GM12872 (cell line): Measurements from ENCODE around the gene C16orf78.

Experiments used
- TF ChIP-seq, protein P1 (sequence below): IDR thresholded peaks from 3 replicates; pipeline ENCODE4 v1.5.1; 2011; ENCODE audit warnings: low read depth, mild to moderate bottlenecking, low read length, moderate library complexity; ENCODE audit not compliant: insufficient read depth

The C16orf78 gene

DNA sequence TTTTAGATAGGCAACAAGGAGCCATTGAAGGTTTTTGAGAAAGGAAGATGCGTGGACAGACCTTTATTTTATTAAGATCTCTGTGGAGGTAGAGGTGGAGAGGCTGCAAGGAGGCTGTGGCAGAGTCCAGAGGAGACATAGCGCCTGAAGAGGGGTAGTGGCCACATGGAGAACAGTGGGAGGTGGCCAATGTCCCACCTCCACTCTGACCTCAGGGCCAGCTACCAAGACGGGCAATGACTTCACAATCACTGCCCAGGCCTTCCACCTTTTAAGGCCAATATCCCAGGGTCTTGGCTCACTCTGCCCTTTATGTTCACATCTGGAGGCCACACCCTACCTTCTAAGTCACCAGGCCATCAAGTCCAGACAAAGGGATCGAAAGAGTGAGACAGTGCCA is at the start of gene C16orf78:
C16orf78 (plus strand) TSS at position 301 of the 400 bp plus-strand sequence. CDS start 136 bp downstream, outside the sequence.
- TF ChIP-seq, protein P1, sequence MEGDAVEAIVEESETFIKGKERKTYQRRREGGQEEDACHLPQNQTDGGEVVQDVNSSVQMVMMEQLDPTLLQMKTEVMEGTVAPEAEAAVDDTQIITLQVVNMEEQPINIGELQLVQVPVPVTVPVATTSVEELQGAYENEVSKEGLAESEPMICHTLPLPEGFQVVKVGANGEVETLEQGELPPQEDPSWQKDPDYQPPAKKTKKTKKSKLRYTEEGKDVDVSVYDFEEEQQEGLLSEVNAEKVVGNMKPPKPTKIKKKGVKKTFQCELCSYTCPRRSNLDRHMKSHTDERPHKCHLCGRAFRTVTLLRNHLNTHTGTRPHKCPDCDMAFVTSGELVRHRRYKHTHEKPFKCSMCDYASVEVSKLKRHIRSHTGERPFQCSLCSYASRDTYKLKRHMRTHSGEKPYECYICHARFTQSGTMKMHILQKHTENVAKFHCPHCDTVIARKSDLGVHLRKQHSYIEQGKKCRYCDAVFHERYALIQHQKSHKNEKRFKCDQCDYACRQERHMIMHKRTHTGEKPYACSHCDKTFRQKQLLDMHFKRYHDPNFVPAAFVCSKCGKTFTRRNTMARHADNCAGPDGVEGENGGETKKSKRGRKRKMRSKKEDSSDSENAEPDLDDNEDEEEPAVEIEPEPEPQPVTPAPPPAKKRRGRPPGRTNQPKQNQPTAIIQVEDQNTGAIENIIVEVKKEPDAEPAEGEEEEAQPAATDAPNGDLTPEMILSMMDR: no peak

GRCh38 chr16:49324703-49325102 is 48.9 kb upstream of the C16orf78 start:
- TF ChIP-seq, protein P1: no peak

GRCh38 chr16:49327466-49327865 is 46.1 kb upstream of the C16orf78 start:
- TF ChIP-seq, protein P1: no peak

GRCh38 chr16:49328325-49328724 is 45.3 kb upstream of the C16orf78 start:
- TF ChIP-seq, protein P1: no peak

DNA sequence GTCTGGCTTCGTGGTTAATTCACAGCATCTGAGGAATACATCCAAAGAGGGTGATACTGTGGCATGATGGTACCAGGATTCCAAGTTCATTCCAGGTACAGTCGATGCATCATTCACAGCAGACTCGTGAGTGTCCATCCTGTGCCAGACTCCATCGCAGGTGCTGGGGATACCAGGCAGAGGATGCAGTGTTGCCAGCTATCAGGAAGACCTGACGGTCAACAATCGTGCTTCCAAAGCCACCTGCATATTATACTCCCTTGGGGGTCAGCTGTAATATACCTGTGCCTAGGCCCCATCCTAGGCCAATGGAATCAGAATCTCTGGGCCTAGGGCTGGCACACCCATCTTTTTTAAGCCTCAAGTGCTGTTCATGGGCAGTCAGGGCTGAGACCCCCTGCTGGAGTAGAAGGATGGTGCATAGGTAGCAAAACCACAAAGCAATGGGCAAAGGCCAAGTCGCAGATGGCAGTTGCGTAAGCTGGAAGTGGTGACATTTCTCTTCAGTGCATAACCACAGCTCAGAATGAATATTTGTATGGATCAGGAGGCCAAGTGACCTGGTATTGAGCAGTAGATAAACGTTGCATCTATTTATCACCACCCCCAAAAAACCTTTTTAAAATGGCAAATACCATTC is 42.9 kb upstream of the C16orf78 start:
- TF ChIP-seq, protein P1: no peak

GRCh38 chr16:49332589-49333258 is 40.9 kb upstream of the C16orf78 start:
- TF ChIP-seq, protein P1: no peak

DNA sequence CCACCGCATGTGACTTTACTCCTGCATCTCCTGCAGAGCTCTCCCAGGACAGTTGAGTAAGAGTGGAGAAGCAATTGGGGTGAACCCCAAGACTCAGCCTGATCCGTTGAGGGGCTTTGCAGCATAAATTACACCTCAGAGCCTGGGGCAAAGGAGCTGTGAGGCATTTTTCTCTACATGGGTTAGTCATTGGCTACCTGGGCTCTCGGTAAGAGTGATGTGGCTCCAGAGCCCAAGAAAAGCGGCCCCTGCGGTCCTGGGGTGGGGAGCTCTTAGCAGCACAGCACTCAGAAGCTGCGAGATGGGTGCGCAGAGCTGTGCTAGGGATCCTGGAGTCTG is 40.4 kb upstream of the C16orf78 start:
- TF ChIP-seq, protein P1: no peak
